Measurements from ENCODE around the gene OSBPL6. TPM values are rescaled to one million over a fixed set of nuclear protein-coding genes. Genes with fewer than 3 reads are reported as not detected.

The OSBPL6 gene
- total and polyA plus RNA-seq, 2 donors (not counting 1 experiment from before 2014, with no cell fraction given) = 0.06 TPM; not detected in 1

DNA sequence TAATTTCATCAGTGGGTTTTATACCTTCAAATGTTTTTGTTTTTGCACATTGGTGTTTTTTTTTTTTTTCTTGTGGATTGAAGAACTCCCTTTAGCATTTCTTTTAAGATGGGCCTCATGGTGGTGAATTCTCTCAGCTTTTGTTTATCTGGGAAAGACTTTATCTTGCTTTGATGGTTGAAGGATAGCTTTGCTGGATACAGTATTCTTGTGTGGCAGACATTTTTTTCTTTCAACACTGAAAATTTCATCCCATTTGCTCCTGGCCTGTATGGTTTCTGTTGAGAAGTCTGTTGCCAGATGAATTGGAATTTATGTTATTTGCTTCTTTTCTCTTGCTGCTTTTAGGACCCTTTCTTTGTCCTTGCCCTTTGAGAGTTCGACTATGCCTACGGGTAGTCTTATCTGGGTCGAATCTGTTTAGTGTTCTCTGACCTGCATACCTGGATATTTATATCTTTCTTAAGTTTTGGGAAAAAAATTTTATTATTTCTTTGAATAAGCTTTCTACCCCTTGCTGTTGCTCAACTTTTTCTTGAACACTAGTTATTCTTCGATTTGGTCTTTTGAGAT, 231.0 kb downstream of the OSBPL6 start:
- H3K27ac Mint-ChIP-seq = no peak overlapping the region

DNA sequence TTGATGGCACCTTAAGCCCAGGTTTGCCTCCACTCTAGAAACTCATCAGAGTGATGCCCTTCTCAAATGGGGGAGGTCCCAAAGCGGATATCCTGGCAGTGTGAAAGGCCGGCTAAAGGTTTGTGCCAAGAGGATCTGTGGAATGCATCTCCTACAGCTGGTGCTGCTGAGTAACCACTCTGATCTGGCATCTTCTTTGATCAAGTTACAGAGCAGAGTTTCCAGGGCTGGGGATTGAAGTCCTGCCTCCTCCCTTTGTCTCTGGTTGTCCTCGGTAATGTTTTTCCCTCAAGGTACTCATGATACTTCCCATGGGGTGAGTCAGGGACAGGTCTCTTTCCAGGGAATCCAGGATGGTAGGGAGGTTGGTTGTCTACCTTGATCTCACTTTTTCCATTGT, 232.1 kb downstream of the OSBPL6 start:
- no peak for DNase-seq
- Histone ChIP-seq H3K9me3 (ENCODE audit: control extremely low read depth in 1 of 3, control insufficient read depth in 2 of 3, insufficient read depth in 1 of 3, low read length in 2 of 3) (peaks cover 2 to 3% (median 2%) of the 10 kb centered on the region in 3 donors), H3K9ac (ENCODE audit: low read length) (no peak overlapping the region), H3K79me2 (ENCODE audit: control insufficient read depth, insufficient read depth, low read length) (no peaks in the 10 kb centered on the region), H3K27ac (ENCODE audit: low read length in 2 of 2) (no peak overlapping the region), H3K4me2 (replicated peaks; ENCODE audit: low read depth, low read length, poor library complexity, severe bottlenecking) (no peak overlapping the region), H3K4me3 (ENCODE audit: control extremely low read depth in 1 of 5, extremely low read depth in 1 of 5, insufficient read depth in 1 of 5, low read depth in 2 of 5, low read length in 4 of 5) (no peak overlapping the region), H2AFZ (ENCODE audit: insufficient read depth, low read depth, low read length, poor library complexity, severe bottlenecking) (no peak overlapping the region), H4K20me1 (ENCODE audit: control insufficient read depth, insufficient read depth, low read length, poor library complexity, severe bottlenecking) (no peaks in the 10 kb centered on the region), H3K4me1 (ENCODE audit: control insufficient read depth in 2 of 2, insufficient read depth in 2 of 2, low read length in 2 of 2) (no peaks in the 10 kb centered on the region), H3K27me3 (replicated peaks in 1 of 4; ENCODE audit: control extremely low read depth in 1 of 4, control insufficient read depth in 3 of 4, insufficient read depth in 4 of 4, low read length in 3 of 4) (no peaks in the 10 kb centered on the region), H3K36me3 (replicated peaks in 1 of 2; ENCODE audit: control extremely low read depth in 1 of 2, control insufficient read depth in 1 of 2, extremely low read depth in 1 of 2, insufficient read depth in 2 of 2, low read length in 1 of 2) (peaks cover 0 to 30% of the 10 kb centered on the region in 2 experiments)
- ChIA-PET CTCF (interaction anchor here (7.5 kb wide), 1 partner anchor 12 kb away, joined by 37 read pairs; no protein-coding TSS in a partner anchor), POLR2A (no interaction called here)
- ATAC-seq (ENCODE audit: low read depth) = no peak
- intact Hi-C loops (cut with micrococcal nuclease) = no loop called here
- Mint-ChIP-seq H3K4me3 (no peak overlapping the region), H3K27ac (no peak overlapping the region), H3K4me1 (no peaks in the 10 kb centered on the region), H3K27me3 (no peaks in the 10 kb centered on the region), H3K9me3 (ENCODE audit: insufficient read depth) (peaks cover 8% of the 10 kb centered on the region)
- TF ChIP-seq, protein P1, sequence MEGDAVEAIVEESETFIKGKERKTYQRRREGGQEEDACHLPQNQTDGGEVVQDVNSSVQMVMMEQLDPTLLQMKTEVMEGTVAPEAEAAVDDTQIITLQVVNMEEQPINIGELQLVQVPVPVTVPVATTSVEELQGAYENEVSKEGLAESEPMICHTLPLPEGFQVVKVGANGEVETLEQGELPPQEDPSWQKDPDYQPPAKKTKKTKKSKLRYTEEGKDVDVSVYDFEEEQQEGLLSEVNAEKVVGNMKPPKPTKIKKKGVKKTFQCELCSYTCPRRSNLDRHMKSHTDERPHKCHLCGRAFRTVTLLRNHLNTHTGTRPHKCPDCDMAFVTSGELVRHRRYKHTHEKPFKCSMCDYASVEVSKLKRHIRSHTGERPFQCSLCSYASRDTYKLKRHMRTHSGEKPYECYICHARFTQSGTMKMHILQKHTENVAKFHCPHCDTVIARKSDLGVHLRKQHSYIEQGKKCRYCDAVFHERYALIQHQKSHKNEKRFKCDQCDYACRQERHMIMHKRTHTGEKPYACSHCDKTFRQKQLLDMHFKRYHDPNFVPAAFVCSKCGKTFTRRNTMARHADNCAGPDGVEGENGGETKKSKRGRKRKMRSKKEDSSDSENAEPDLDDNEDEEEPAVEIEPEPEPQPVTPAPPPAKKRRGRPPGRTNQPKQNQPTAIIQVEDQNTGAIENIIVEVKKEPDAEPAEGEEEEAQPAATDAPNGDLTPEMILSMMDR (IDR thresholded peaks at IDR 0.05) = no peak
- TF ChIP-seq EZH2 (IDR thresholded peaks at IDR 0.05; ENCODE audit: borderline replicate concordance, insufficient read depth, low read depth, low read length, poor library complexity, severe bottlenecking) = no peak
- 96% methylated on average over 3 of the region's 3 CpGs for WGBS (ENCODE audit: insufficient coverage)

More for the DNA sequence above, 231.0 kb downstream of the OSBPL6 start:
- peaks cover 0 to 21% of the 10 kb centered on the region in 2 experiments for H3K36me3 ChIP-seq (replicated peaks in 1 of 2; ENCODE audit: control extremely low read depth in 1 of 2, control insufficient read depth in 1 of 2, extremely low read depth in 1 of 2, insufficient read depth in 2 of 2, low read length in 1 of 2)
- ATAC-seq (ENCODE audit: low read depth) (no peak), DNase-seq (no peak)
- ChIA-PET POLR2A (no interaction called here), CTCF (interaction anchor here (7.5 kb wide), 1 partner anchor 11 kb away, joined by 37 read pairs; no protein-coding TSS in a partner anchor)
- Mint-ChIP-seq H3K4me3 (no peak overlapping the region), H3K4me1 (no peaks in the 10 kb centered on the region), H3K9me3 (ENCODE audit: insufficient read depth) (peaks cover 8% of the 10 kb centered on the region), H3K27me3 (no peaks in the 10 kb centered on the region)
- no CpG with 5 or more reads among the region's 4 CpGs for WGBS (ENCODE audit: insufficient coverage)
- no peaks in the 10 kb centered on the region for H3K27me3 ChIP-seq (replicated peaks in 1 of 4; ENCODE audit: control extremely low read depth in 1 of 4, control insufficient read depth in 3 of 4, insufficient read depth in 4 of 4, low read length in 3 of 4)
- TF ChIP-seq, protein P1 (IDR thresholded peaks at IDR 0.05) = no peak
- TF ChIP-seq EZH2 (IDR thresholded peaks at IDR 0.05; ENCODE audit: borderline replicate concordance, insufficient read depth, low read depth, low read length, poor library complexity, severe bottlenecking) = no peak
- no peak overlapping the region for H2AFZ ChIP-seq (ENCODE audit: insufficient read depth, low read depth, low read length, poor library complexity, severe bottlenecking)
- H4K20me1 ChIP-seq (ENCODE audit: control insufficient read depth, insufficient read depth, low read length, poor library complexity, severe bottlenecking) = no peaks in the 10 kb centered on the region
- no peak overlapping the region for H3K9ac ChIP-seq (ENCODE audit: low read length)
- no peak overlapping the region for H3K27ac ChIP-seq (ENCODE audit: low read length in 2 of 2)
- no peak overlapping the region for H3K4me2 ChIP-seq (replicated peaks; ENCODE audit: low read depth, low read length, poor library complexity, severe bottlenecking)
- H3K4me1 ChIP-seq (ENCODE audit: control insufficient read depth in 2 of 2, insufficient read depth in 2 of 2, low read length in 2 of 2) = no peaks in the 10 kb centered on the region
- intact Hi-C loops (cut with micrococcal nuclease) = no loop called here
- no peaks in the 10 kb centered on the region for H3K79me2 ChIP-seq (ENCODE audit: control insufficient read depth, insufficient read depth, low read length)
- peaks cover 2 to 3% (median 2%) of the 10 kb centered on the region in 3 donors for H3K9me3 ChIP-seq (ENCODE audit: control extremely low read depth in 1 of 3, control insufficient read depth in 2 of 3, insufficient read depth in 1 of 3, low read length in 2 of 3)
- H3K4me3 ChIP-seq (ENCODE audit: control extremely low read depth in 1 of 5, extremely low read depth in 1 of 5, insufficient read depth in 1 of 5, low read depth in 2 of 5, low read length in 4 of 5) = no peak overlapping the region
